Placental epithelial cell (primary cell): ENCODE data around the gene ID3. TPM values are rescaled to one million over a fixed set of nuclear protein-coding genes. Genes with fewer than 3 reads are reported as not detected.

Experiments
- total RNA-seq: library from RNA; depleted of rRNA; stranded (reverse); fragments of >200 nt; gene quantifications from 2 replicates; pipeline ENCODE4 v1.2.3, GENCODE V29; 2012

ID3 gene, protein sequence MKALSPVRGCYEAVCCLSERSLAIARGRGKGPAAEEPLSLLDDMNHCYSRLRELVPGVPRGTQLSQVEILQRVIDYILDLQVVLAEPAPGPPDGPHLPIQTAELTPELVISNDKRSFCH
- 12.6 and 23.9 TPM in 2 replicates for total RNA-seq

DNA sequence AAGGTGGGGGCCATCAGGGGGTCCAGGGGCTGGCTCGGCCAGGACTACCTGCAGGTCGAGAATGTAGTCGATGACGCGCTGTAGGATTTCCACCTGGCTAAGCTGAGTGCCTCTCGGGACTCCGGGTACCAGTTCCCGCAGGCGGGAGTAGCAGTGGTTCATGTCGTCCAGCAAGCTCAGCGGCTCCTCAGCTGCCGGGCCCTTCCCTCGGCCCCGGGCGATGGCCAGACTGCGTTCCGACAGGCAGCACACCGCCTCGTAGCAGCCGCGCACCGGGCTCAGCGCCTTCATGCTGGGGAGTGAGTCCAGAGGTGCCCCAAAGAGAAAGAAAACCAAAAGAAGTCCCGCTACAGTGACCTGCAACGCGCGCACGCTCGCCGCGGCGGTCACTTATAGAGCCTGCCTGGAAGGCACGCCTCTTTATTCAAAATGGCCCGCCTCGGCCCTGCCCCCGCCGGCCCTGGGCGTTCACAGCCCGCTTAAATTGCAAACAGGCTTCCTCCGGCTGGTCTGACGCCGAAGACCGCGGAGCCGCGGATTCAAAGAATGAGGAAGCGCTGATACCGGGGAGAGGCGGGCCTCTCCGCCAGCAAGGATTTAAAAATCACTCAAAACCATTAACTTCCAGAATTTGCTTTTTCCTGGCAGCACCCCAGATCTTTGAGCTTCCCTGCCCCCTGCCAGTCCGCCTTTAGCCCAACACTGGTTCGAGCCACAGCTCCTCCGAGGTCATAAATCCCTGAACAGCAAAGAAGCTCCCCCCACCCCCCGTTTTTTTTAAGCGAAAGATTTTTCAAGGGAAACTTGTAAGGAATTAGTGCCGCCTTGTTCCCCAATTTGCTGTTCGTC lies at the start of gene ID3:
TSS of gene ID3 (minus strand) at position 366 of the 849 bp plus-strand sequence. CDS start at position 291, 75 bp downstream.

DNA sequence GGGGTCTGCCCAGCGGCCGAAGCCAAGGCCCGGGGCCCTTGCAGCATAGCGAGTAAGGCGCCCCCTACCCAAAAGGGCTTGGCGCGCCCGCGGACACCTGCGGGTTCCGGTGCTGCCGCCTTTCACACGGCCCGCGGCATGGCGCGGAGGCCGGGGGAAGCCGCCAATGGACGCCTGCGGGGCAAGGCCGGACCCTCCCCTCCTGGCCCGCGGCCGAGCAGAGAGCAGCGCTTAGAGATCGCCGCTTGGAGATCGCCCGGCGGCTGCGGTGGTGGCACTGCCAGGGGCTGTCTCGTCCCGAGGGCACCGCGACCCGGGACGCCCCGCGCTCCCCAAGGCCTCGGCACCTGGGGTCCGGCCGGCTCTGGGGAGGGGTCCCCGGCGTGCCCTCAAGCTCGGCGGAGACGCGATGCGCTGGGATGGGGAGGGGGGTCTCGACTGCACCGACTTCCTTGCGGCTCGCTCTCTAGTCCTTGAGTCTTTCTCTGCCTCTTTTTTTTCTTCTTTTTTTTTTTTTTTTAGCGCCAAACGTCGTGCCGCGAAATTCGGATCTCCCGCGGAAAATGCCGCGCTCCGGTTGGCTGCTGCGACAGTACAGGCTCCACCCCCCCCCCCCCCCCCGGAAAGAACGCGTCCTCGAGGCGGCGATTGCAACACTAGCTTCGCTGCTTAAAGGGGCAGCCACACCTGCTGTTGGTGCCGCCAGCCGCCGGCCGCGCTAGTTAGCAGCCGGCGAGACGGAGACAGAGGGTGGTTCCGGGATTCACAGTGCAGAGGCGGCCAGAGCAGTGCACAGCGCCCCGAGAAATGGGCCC lies 28.3 kb downstream of the ID3 start, which contains the start of gene E2F2:
TSS of gene E2F2 (minus strand) at position 487 of the 815 bp plus-strand sequence. CDS start at position 47, 440 bp downstream.

Other genes with a start within 250 kb of the ID3 start
- gene HNRNPR, start 215.2 kb downstream of the ID3 start, total RNA-seq = 56.9 and 84.0 TPM in 2 replicates
- gene ZNF436, start 189.7 kb downstream of the ID3 start, total RNA-seq = 40.1 and 62.8 TPM in 2 replicates
- 18.2 and 38.9 TPM in 2 replicates for gene TCEA3, start 134.8 kb downstream of the ID3 start, total RNA-seq
- 381 and 414 TPM in 2 replicates for gene ASAP3, start 75.3 kb downstream of the ID3 start, total RNA-seq
- 0.54 and 1.6 TPM in 2 replicates for gene E2F2, start 28.3 kb downstream of the ID3 start, total RNA-seq
- 447 and 618 TPM in 2 replicates for gene RPL11, start 132.3 kb upstream of the ID3 start, total RNA-seq
- 30.6 and 42.2 TPM in 2 replicates for gene ELOA, start 184.0 kb upstream of the ID3 start, total RNA-seq
- gene PITHD1, start 218.9 kb upstream of the ID3 start, total RNA-seq = 17.4 and 27.5 TPM in 2 replicates
- gene LYPLA2, start 231.6 kb upstream of the ID3 start, total RNA-seq = 47.1 and 96.0 TPM in 2 replicates
- gene GALE, start 241.3 kb upstream of the ID3 start, total RNA-seq = 40.8 and 69.7 TPM in 2 replicates